Prostate gland (tissue), 2 donors: ENCODE measurements around the gene MAP7D2. TPM values are rescaled to one million over a fixed set of nuclear protein-coding genes. Genes with fewer than 3 reads are reported as not detected.
"Not testable (repeated sequence)": the region's sequence is repeated elsewhere in the genome, so short reads cannot be mapped to it uniquely, and the experiment has no call there.

Experiments used
- DNase-seq: peaks from one replicate; pipeline ENCODE4 v3.0.0-alpha.2; 2019; ENCODE audit warnings: low spot score
- H3K27ac ChIP-seq, 2 donors: fragments of 200-600 bp; sonication (generic); 2 replicates each; pipeline ENCODE4 v1.5.1; 2017 to 2019
- H3K27me3 ChIP-seq: fragments of 200-600 bp; sonication (generic); replicated peaks from 2 replicates; pipeline ENCODE4 v1.5.1; 2019; ENCODE audit not compliant: insufficient read depth
- H3K36me3 ChIP-seq, 2 donors: fragments of 200-600 bp; sonication (generic); 1 replicate in 1 of 2; 2 replicates in 1 of 2; pipeline versions ENCODE4 v1.5.1 to v1.8.1; 2017 to 2019
- H3K4me1 ChIP-seq: fragments of 200-600 bp; sonication (generic); replicated peaks from 2 replicates; pipeline ENCODE4 v1.5.1; 2019
- H3K4me3 ChIP-seq, 2 donors: fragments of 200-600 bp; sonication (generic); 2 replicates each; pipeline ENCODE4 v1.5.1; 2017 to 2019
- H3K9me3 ChIP-seq: fragments of 200-600 bp; sonication (generic); 2 replicates; pipeline ENCODE4 v1.5.1; 2017
- POLR2A ChIP-seq: fragments of 450-650 bp; IDR thresholded peaks from one replicate; pipeline ENCODE4 v1.6.1; 2016; ENCODE audit warnings: antibody characterized with exemption, mild to moderate bottlenecking
- POLR2AphosphoS5 ChIP-seq: sonication (generic); formaldehyde crosslinking; IDR thresholded peaks from one replicate; pipeline ENCODE4 v1.6.1; 2017; ENCODE audit warnings: antibody characterized with exemption
- WGBS: methylation state at CpG from one replicate; pipeline ENCODE4 v1.1.5; 2018; 5-methylcytosine and 5-hydroxymethylcytosine counted together
- intact Hi-C: fragments of 100-400 bp; cut with DNase I; formaldehyde crosslinking; loops from one replicate; pipeline ENCODE4 v1.14.2; 2022
- total RNA-seq, 2 donors: library from RNA; depleted of rRNA; stranded (reverse); fragments of >200 nt; gene quantifications; one replicate each; pipeline ENCODE4 v1.1.0, GENCODE V29; 2016
- TF ChIP-seq, protein P1 (sequence below), 4 experiments: fragments of 200-600 bp in 2 of 4; fragments of 450-650 bp in 2 of 4; sonication (generic) in 2 of 4; IDR thresholded peaks; 1 replicate in 3 of 4; 2 replicates in 1 of 4; pipeline ENCODE4 v1.5.1; 2016 to 2019; ENCODE audit warnings: antibody characterized with exemption in 4 of 4, mild to moderate bottlenecking in 2 of 4, moderate library complexity in 2 of 4

Gene MAP7D2
- 1 to 10 TPM; 1.3 to 9.9 TPM for total RNA-seq

DNA sequence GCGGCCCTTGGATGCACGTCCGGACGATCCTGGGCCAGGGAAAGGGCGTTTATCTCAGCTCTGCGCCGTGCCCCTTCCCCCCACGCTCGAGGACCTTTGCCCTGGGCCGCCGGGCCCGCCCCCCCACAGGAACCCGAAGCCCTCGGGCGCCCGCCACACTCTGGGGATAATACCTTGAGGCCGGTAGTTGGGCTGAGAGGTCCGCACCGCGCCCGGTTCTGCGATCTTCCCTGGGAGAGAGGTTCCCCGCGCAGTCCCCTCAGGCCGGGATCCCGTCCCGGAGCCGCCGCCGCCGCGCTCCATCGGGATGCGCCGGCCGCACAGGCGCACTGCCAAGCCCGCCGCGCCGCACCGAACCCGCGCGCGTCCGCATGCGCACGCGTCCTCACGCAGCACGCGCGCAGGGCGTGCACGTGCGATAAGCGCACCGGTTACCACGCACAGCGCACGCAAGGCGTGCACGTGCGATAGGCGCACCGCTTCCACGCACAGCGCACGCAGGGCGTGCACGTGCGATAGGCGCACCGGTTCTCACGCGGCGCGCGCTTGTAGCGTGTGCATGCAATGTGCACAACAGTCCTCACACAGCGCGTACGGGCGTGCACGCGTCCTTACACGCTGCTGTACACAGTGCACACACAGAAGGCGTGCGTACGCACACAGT is at the start of gene MAP7D2:
Gene MAP7D2, minus strand, starts transcription at position 331 of the 664 bp plus-strand sequence. Its CDS starts 28 bp downstream, at position 303.
- no peak for DNase-seq
- H3K4me3 ChIP-seq = no peak within 1 kb of the TSS
- H3K36me3 ChIP-seq = no peaks in the 10 kb centered on the region
- no peak within 1 kb of the TSS for H3K27ac ChIP-seq
- no peaks in the 10 kb centered on the region for H3K27me3 ChIP-seq
- no peaks in the 10 kb centered on the region for H3K9me3 ChIP-seq
- no peaks in the 10 kb centered on the region for H3K4me1 ChIP-seq
- intact Hi-C loops = no loop called here
- 65% methylated on average over 11 of the region's 91 CpGs for WGBS
- TF ChIP-seq POLR2AphosphoS5 (no peak), POLR2A (no peak)
- TF ChIP-seq, protein P1, sequence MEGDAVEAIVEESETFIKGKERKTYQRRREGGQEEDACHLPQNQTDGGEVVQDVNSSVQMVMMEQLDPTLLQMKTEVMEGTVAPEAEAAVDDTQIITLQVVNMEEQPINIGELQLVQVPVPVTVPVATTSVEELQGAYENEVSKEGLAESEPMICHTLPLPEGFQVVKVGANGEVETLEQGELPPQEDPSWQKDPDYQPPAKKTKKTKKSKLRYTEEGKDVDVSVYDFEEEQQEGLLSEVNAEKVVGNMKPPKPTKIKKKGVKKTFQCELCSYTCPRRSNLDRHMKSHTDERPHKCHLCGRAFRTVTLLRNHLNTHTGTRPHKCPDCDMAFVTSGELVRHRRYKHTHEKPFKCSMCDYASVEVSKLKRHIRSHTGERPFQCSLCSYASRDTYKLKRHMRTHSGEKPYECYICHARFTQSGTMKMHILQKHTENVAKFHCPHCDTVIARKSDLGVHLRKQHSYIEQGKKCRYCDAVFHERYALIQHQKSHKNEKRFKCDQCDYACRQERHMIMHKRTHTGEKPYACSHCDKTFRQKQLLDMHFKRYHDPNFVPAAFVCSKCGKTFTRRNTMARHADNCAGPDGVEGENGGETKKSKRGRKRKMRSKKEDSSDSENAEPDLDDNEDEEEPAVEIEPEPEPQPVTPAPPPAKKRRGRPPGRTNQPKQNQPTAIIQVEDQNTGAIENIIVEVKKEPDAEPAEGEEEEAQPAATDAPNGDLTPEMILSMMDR (IDR thresholded peaks at IDR 0.05) = no peak

GRCh38 chrX:20162516-20162915 is 45.8 kb upstream of the MAP7D2 start:
- H3K36me3 ChIP-seq, H3K9me3 ChIP-seq, intact Hi-C loops, H3K4me3 ChIP-seq, DNase-seq, H3K27ac ChIP-seq, H3K4me1 ChIP-seq, H3K27me3 ChIP-seq: not testable (repeated sequence)

- intact Hi-C loops = no loop called here
- Histone ChIP-seq H3K4me3 (no peak overlapping the region), H3K9me3 (no peaks in the 10 kb centered on the region), H3K36me3 (no peaks in the 10 kb centered on the region), H3K4me1 (no peaks in the 10 kb centered on the region), H3K27me3 (no peaks in the 10 kb centered on the region), H3K27ac (no peak overlapping the region)
- TF ChIP-seq POLR2AphosphoS5 = no peak
- no peak for TF ChIP-seq POLR2A
- TF ChIP-seq, protein P1 (IDR thresholded peaks at IDR 0.05) = no peak
- no peak for DNase-seq
- WGBS = 74% methylated on average over 4 of the region's 4 CpGs
Observed at GRCh38 chrX:20159797-20160385, 43.2 kb upstream of the MAP7D2 start.

GRCh38 chrX:20151689-20152088 is 35.0 kb upstream of the MAP7D2 start:
- Histone ChIP-seq H3K4me3 (no peak overlapping the region), H3K4me1 (no peaks in the 10 kb centered on the region), H3K27ac (no peak overlapping the region), H3K36me3 (no peaks in the 10 kb centered on the region), H3K27me3 (no peaks in the 10 kb centered on the region), H3K9me3 (no peaks in the 10 kb centered on the region)
- no peak for DNase-seq
- 95% methylated on average over 3 of the region's 3 CpGs for WGBS
- TF ChIP-seq POLR2AphosphoS5 = no peak
- TF ChIP-seq, protein P1 (IDR thresholded peaks at IDR 0.05) = no peak
- no peak for TF ChIP-seq POLR2A
- intact Hi-C loops = no loop called here

DNA sequence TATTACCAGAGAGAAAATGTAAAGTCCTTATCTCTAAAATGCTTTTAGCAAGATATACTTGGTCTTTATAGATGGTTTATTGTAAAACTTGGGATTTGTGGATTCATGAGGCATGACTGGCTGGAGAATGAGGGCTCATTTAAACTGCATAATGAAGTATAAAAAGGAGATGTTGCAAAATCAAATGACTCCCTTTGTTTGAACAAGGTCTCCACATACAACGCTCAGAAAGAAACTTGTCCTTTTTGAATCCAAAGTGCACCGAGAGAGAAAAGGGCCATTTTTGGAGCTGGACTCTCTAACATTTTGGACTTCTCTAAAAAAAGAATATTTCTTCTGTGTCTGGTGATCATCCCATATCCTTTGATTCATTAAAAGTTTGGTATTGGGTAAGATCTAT is 32.6 kb upstream of the MAP7D2 start:
- Histone ChIP-seq H3K9me3 (no peaks in the 10 kb centered on the region), H3K4me3 (no peak overlapping the region), H3K4me1 (no peaks in the 10 kb centered on the region), H3K27ac (no peak overlapping the region), H3K36me3 (no peaks in the 10 kb centered on the region), H3K27me3 (no peaks in the 10 kb centered on the region)
- TF ChIP-seq POLR2AphosphoS5 (no peak), POLR2A (no peak)
- TF ChIP-seq, protein P1 (IDR thresholded peaks at IDR 0.05) = no peak
- 78% methylated on average over 2 of the region's 2 CpGs for WGBS
- DNase-seq = no peak
- intact Hi-C loops = no loop called here
